ENCODE data around the gene SMAP1. TPM values are rescaled to one million over a fixed set of nuclear protein-coding genes. Genes with fewer than 3 reads are reported as not detected.

The SMAP1 gene
- total and polyA plus RNA-seq, 9 of the 15 experiments (the other 6 are each of a cell fraction or from before 2014, with no cell fraction given) = 11.4 to 26.4 (median 15.5) TPM

- TF ChIP-seq ZBTB40 (IDR thresholded peaks at IDR 0.05) (no peak), ZBTB40 (CRISPR knock-in tag; IDR thresholded peaks at IDR 0.05) (no peak), RAD51 (IDR thresholded peaks at IDR 0.05; ENCODE audit: borderline replicate concordance, low read depth) (no peak), TRIM24 (IDR thresholded peaks at IDR 0.05) (no peak), KAT7 (CRISPR knock-in tag; IDR thresholded peaks at IDR 0.05; ENCODE audit: borderline replicate concordance) (no peak), ZNF347 (CRISPR knock-in tag; IDR thresholded peaks at IDR 0.05; ENCODE audit: low read depth) (no peak), OTX1 (CRISPR knock-in tag; IDR thresholded peaks at IDR 0.05) (no peak), ZSCAN32 (CRISPR knock-in tag; IDR thresholded peaks at IDR 0.05) (no peak)
Measured at GRCh38 chr6:70806086-70806485, 138.4 kb downstream of the SMAP1 start (continued).

All from K562 (cell line).